Right lobe of liver (tissue), 4 donors: ENCODE data around the gene TNFSF18.

Source experiments
- CTCF ChIP-seq, 4 donors: fragments of 200-600 bp in 3 of 4; fragments of 450-650 bp in 1 of 4; IDR thresholded peaks; one replicate each; pipeline versions ENCODE4 v1.5.1 to v1.8.0; 2016 to 2022; ENCODE audit warnings: antibody characterized with exemption in 4 of 4, mild to moderate bottlenecking in 2 of 4
- POLR2A ChIP-seq: fragments of 450-650 bp; IDR thresholded peaks from one replicate; pipeline ENCODE4 v1.6.1; 2017; ENCODE audit warnings: antibody characterized with exemption, mild to moderate bottlenecking
- donor health status: DM: no; HTN: no; CAD: no.
- donor health status: DM: no; HTN: no; CAD: no.
- donor health status: DM: no; HTN: yes; CAD: no.

GRCh38 chr1:173020138-173020750 lies 30.5 kb downstream of the TNFSF18 start:
- TF ChIP-seq CTCF (IDR thresholded peaks at IDR 0.05) (no peak), POLR2A (no peak)
